Activated naive CD4-positive, alpha-beta T cell treated with anti-CD3 and anti-CD28 coated beads, Interleukin-2, amount 50 U/mL, for 24 hours (primary cell): ENCODE results near the gene SLC25A18.
"Not testable (repeated sequence)": the region's sequence is repeated elsewhere in the genome, so short reads cannot be mapped to it uniquely, and the experiment has no call there.

Experiments used
- H3K27ac Mint-ChIP-seq: one replicate; pipeline ENCODE4 v1.8.0; 2021; ENCODE audit warnings: mild to moderate bottlenecking, mixed read lengths
- H3K27me3 Mint-ChIP-seq: one replicate; pipeline ENCODE4 v1.8.0; 2021; ENCODE audit warnings: mixed read lengths
- H3K36me3 Mint-ChIP-seq: one replicate; pipeline ENCODE4 v1.8.0; 2021; ENCODE audit warnings: mixed read lengths
- H3K4me1 Mint-ChIP-seq: one replicate; pipeline ENCODE4 v1.8.0; 2021; ENCODE audit warnings: mixed read lengths
- H3K4me3 Mint-ChIP-seq: one replicate; pipeline ENCODE4 v1.8.0; 2021; ENCODE audit warnings: mild to moderate bottlenecking, mixed read lengths
- H3K9me3 Mint-ChIP-seq: one replicate; pipeline ENCODE4 v1.8.0; 2021; ENCODE audit warnings: mixed read lengths

Gene SLC25A18

GRCh38 chr22:17628406-17629172 is 65.3 kb downstream of the SLC25A18 start, which contains the start of gene ATP6V1E1:
TSS of gene ATP6V1E1 (minus strand) at chr22:17628749. CDS start at chr22:17628635, 114 bp downstream.
- Mint-ChIP-seq H3K4me1 (peaks cover 32% of the 10 kb centered on the region), H3K4me3 (peak within 1 kb of the TSS; percentile 99), H3K9me3 (no peaks in the 10 kb centered on the region), H3K27ac (peak within 1 kb of the TSS; percentile 98), H3K36me3 (no peaks in the 10 kb centered on the region), H3K27me3 (no peaks in the 10 kb centered on the region)

GRCh38 chr22:17629173-17629489 is 65.8 kb downstream of the SLC25A18 start:
- Mint-ChIP-seq H3K36me3 (no peaks in the 10 kb centered on the region), H3K9me3 (no peaks in the 10 kb centered on the region), H3K27ac (peak overlapping the region; percentile 98), H3K27me3 (no peaks in the 10 kb centered on the region), H3K4me3 (peak overlapping the region; percentile 99), H3K4me1 (peaks cover 26% of the 10 kb centered on the region)

GRCh38 chr22:17629641-17630040 is 66.3 kb downstream of the SLC25A18 start:
- no peaks in the 10 kb centered on the region for H3K9me3 Mint-ChIP-seq
- H3K27me3 Mint-ChIP-seq, result no peaks in the 10 kb centered on the region
- H3K27ac Mint-ChIP-seq, result no peak overlapping the region
- no peaks in the 10 kb centered on the region for H3K36me3 Mint-ChIP-seq
- H3K4me1 Mint-ChIP-seq, result peaks cover 24% of the 10 kb centered on the region
- peak overlapping the region; percentile 99 for H3K4me3 Mint-ChIP-seq

- no peaks in the 10 kb centered on the region for H3K36me3 Mint-ChIP-seq
- no peak overlapping the region for H3K27ac Mint-ChIP-seq
- peaks cover 14% of the 10 kb centered on the region for H3K4me1 Mint-ChIP-seq
- no peaks in the 10 kb centered on the region for H3K9me3 Mint-ChIP-seq
- H3K27me3 Mint-ChIP-seq, result no peaks in the 10 kb centered on the region
- peak overlapping the region; percentile 33 for H3K4me3 Mint-ChIP-seq
Measured at GRCh38 chr22:17631076-17631565, 67.8 kb downstream of the SLC25A18 start.

GRCh38 chr22:17633217-17633997 is 70.1 kb downstream of the SLC25A18 start:
- peaks cover 20% of the 10 kb centered on the region for H3K4me1 Mint-ChIP-seq
- H3K36me3 Mint-ChIP-seq, result no peaks in the 10 kb centered on the region
- H3K9me3 Mint-ChIP-seq, result no peaks in the 10 kb centered on the region
- H3K4me3 Mint-ChIP-seq, result no peak overlapping the region
- H3K27me3 Mint-ChIP-seq, result no peaks in the 10 kb centered on the region
- H3K27ac Mint-ChIP-seq, result no peak overlapping the region

- Mint-ChIP-seq H3K4me3 (no peak overlapping the region), H3K27ac (no peak overlapping the region), H3K27me3 (no peaks in the 10 kb centered on the region), H3K4me1 (peaks cover 17% of the 10 kb centered on the region), H3K9me3 (no peaks in the 10 kb centered on the region), H3K36me3 (no peaks in the 10 kb centered on the region)
Measured at GRCh38 chr22:17633998-17634323, 70.7 kb downstream of the SLC25A18 start.

- Mint-ChIP-seq H3K36me3 (no peaks in the 10 kb centered on the region), H3K9me3 (no peaks in the 10 kb centered on the region), H3K27ac (no peak overlapping the region), H3K27me3 (no peaks in the 10 kb centered on the region), H3K4me1 (peaks cover 18% of the 10 kb centered on the region), H3K4me3 (no peak overlapping the region)
Measured at GRCh38 chr22:17634696-17635095, 71.4 kb downstream of the SLC25A18 start.

GRCh38 chr22:17636850-17637249 is 73.6 kb downstream of the SLC25A18 start:
- not testable (repeated sequence) for H3K9me3 Mint-ChIP-seq, H3K27me3 Mint-ChIP-seq, H3K4me3 Mint-ChIP-seq, H3K36me3 Mint-ChIP-seq, H3K27ac Mint-ChIP-seq
- H3K4me1 Mint-ChIP-seq, result peaks cover 25% of the 10 kb centered on the region

- Mint-ChIP-seq H3K27ac (peak overlapping the region; percentile 99), H3K4me1 (peaks cover 25% of the 10 kb centered on the region), H3K4me3 (peak overlapping the region; percentile 98), H3K27me3 (no peaks in the 10 kb centered on the region), H3K9me3 (no peaks in the 10 kb centered on the region), H3K36me3 (no peaks in the 10 kb centered on the region)
Measured at GRCh38 chr22:17637490-17638181, 74.3 kb downstream of the SLC25A18 start.

- H3K36me3 Mint-ChIP-seq, result peaks cover 3% of the 10 kb centered on the region
- H3K27me3 Mint-ChIP-seq, result no peaks in the 10 kb centered on the region
- H3K4me3 Mint-ChIP-seq, result peak overlapping the region; percentile 98
- peaks cover 25% of the 10 kb centered on the region for H3K4me1 Mint-ChIP-seq
- H3K9me3 Mint-ChIP-seq, result no peaks in the 10 kb centered on the region
- peak overlapping the region; percentile 99 for H3K27ac Mint-ChIP-seq
Measured at GRCh38 chr22:17638182-17638431, 74.8 kb downstream of the SLC25A18 start.

- peak within 1 kb of the TSS; percentile 98 for H3K4me3 Mint-ChIP-seq
- no peaks in the 10 kb centered on the region for H3K27me3 Mint-ChIP-seq
- H3K36me3 Mint-ChIP-seq, result peaks cover 3% of the 10 kb centered on the region
- H3K4me1 Mint-ChIP-seq, result peaks cover 25% of the 10 kb centered on the region
- peak within 1 kb of the TSS; percentile 99 for H3K27ac Mint-ChIP-seq
- no peaks in the 10 kb centered on the region for H3K9me3 Mint-ChIP-seq
Measured at GRCh38 chr22:17638432-17639246, 75.3 kb downstream of the SLC25A18 start, which contains the start of gene BCL2L13. TSS of gene BCL2L13 (plus strand) at chr22:17638757. CDS start at chr22:17655712, 16,955 bp downstream.

GRCh38 chr22:17639247-17639741 is 76.0 kb downstream of the SLC25A18 start:
- Mint-ChIP-seq H3K9me3 (no peaks in the 10 kb centered on the region), H3K4me1 (peaks cover 25% of the 10 kb centered on the region), H3K36me3 (peaks cover 3% of the 10 kb centered on the region), H3K27me3 (no peaks in the 10 kb centered on the region), H3K27ac (peak overlapping the region; percentile 99), H3K4me3 (peak overlapping the region; percentile 98)
